ENCODE data around the gene CREB3. TPM values are rescaled to one million over a fixed set of nuclear protein-coding genes. Genes with fewer than 3 reads are reported as not detected.

The CREB3 gene
- total and polyA plus RNA-seq, 2 experiments from 2014 or later = 20.3 to 32.4 TPM

DNA sequence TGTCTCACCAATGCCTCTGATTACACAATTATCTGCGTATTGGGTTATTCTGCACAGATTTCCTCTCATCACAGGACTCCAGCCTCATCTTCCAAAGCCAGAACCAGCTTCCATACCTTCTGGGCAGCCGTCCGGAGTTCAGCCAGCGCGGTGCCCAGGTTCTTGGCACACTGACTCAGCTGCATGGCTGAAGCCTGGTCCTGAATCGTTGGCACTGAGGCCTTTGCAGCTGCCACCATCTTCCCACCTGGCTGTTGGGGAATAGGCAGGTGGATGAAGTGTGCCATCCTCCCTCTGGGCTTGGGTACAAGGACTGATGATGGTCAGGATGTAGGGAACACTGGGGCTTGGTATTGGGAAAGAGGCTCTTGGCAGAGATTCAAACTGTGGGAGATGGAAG lies 18.3 kb upstream of the CREB3 start:
- no peaks in the 10 kb centered on the region for H3K9me3 Mint-ChIP-seq
- peaks cover 53% of the 10 kb centered on the region for H3K36me3 ChIP-seq (ENCODE audit: insufficient read depth)
- H3K27ac ChIP-seq (ENCODE audit: low read depth) = no peak overlapping the region
- H2AFZ ChIP-seq = no peak overlapping the region
- no peak overlapping the region for H3K27ac Mint-ChIP-seq
- DNase-seq (ENCODE audit: low spot score) (no peak), ATAC-seq (no peak)
- no peak overlapping the region for H3K4me2 ChIP-seq
- TF ChIP-seq ZNF331 (CRISPR knock-in tag; IDR thresholded peaks at IDR 0.05; ENCODE audit: low read depth) = no peak
- no peak for TF ChIP-seq POLR2AphosphoS5 (IDR thresholded peaks at IDR 0.05; ENCODE audit: low read depth)
- no peak for TF ChIP-seq CREB1 (CRISPR knock-in tag; IDR thresholded peaks at IDR 0.05; ENCODE audit: low read depth)
- TF ChIP-seq, protein P1, sequence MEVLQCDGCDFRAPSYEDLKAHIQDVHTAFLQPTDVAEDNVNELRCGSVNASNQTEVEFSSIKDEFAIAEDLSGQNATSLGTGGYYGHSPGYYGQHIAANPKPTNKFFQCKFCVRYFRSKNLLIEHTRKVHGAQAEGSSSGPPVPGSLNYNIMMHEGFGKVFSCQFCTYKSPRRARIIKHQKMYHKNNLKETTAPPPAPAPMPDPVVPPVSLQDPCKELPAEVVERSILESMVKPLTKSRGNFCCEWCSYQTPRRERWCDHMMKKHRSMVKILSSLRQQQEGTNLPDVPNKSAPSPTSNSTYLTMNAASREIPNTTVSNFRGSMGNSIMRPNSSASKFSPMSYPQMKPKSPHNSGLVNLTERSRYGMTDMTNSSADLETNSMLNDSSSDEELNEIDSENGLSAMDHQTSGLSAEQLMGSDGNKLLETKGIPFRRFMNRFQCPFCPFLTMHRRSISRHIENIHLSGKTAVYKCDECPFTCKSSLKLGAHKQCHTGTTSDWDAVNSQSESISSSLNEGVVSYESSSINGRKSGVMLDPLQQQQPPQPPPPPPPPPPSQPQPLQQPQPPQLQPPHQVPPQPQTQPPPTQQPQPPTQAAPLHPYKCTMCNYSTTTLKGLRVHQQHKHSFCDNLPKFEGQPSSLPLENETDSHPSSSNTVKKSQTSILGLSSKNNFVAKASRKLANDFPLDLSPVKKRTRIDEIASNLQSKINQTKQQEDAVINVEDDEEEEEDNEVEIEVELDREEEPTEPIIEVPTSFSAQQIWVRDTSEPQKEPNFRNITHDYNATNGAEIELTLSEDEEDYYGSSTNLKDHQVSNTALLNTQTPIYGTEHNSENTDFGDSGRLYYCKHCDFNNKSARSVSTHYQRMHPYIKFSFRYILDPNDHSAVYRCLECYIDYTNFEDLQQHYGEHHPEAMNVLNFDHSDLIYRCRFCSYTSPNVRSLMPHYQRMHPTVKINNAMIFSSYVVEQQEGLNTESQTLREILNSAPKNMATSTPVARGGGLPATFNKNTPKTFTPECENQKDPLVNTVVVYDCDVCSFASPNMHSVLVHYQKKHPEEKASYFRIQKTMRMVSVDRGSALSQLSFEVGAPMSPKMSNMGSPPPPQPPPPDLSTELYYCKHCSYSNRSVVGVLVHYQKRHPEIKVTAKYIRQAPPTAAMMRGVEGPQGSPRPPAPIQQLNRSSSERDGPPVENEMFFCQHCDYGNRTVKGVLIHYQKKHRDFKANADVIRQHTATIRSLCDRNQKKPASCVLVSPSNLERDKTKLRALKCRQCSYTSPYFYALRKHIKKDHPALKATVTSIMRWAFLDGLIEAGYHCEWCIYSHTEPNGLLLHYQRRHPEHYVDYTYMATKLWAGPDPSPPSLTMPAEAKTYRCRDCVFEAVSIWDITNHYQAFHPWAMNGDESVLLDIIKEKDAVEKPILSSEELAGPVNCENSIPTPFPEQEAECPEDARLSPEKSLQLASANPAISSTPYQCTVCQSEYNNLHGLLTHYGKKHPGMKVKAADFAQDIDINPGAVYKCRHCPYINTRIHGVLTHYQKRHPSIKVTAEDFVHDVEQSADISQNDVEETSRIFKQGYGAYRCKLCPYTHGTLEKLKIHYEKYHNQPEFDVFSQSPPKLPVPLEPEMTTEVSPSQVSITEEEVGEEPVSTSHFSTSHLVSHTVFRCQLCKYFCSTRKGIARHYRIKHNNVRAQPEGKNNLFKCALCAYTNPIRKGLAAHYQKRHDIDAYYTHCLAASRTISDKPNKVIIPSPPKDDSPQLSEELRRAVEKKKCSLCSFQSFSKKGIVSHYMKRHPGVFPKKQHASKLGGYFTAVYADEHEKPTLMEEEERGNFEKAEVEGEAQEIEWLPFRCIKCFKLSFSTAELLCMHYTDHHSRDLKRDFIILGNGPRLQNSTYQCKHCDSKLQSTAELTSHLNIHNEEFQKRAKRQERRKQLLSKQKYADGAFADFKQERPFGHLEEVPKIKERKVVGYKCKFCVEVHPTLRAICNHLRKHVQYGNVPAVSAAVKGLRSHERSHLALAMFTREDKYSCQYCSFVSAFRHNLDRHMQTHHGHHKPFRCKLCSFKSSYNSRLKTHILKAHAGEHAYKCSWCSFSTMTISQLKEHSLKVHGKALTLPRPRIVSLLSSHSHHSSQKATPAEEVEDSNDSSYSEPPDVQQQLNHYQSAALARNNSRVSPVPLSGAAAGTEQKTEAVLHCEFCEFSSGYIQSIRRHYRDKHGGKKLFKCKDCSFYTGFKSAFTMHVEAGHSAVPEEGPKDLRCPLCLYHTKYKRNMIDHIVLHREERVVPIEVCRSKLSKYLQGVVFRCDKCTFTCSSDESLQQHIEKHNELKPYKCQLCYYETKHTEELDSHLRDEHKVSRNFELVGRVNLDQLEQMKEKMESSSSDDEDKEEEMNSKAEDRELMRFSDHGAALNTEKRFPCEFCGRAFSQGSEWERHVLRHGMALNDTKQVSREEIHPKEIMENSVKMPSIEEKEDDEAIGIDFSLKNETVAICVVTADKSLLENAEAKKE (CRISPR knock-in tag; IDR thresholded peaks at IDR 0.05) = no peak
- TF ChIP-seq, protein P2, sequence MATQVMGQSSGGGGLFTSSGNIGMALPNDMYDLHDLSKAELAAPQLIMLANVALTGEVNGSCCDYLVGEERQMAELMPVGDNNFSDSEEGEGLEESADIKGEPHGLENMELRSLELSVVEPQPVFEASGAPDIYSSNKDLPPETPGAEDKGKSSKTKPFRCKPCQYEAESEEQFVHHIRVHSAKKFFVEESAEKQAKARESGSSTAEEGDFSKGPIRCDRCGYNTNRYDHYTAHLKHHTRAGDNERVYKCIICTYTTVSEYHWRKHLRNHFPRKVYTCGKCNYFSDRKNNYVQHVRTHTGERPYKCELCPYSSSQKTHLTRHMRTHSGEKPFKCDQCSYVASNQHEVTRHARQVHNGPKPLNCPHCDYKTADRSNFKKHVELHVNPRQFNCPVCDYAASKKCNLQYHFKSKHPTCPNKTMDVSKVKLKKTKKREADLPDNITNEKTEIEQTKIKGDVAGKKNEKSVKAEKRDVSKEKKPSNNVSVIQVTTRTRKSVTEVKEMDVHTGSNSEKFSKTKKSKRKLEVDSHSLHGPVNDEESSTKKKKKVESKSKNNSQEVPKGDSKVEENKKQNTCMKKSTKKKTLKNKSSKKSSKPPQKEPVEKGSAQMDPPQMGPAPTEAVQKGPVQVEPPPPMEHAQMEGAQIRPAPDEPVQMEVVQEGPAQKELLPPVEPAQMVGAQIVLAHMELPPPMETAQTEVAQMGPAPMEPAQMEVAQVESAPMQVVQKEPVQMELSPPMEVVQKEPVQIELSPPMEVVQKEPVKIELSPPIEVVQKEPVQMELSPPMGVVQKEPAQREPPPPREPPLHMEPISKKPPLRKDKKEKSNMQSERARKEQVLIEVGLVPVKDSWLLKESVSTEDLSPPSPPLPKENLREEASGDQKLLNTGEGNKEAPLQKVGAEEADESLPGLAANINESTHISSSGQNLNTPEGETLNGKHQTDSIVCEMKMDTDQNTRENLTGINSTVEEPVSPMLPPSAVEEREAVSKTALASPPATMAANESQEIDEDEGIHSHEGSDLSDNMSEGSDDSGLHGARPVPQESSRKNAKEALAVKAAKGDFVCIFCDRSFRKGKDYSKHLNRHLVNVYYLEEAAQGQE (IDR thresholded peaks at IDR 0.05; ENCODE audit: unreplicated experiment) = no peak
- TF ChIP-seq EZH2 (IDR thresholded peaks at IDR 0.05; ENCODE audit: low read depth, unreplicated experiment) = no peak
- TF ChIP-seq ZNF114 (CRISPR knock-in tag; IDR thresholded peaks at IDR 0.05) = no peak
- TF ChIP-seq, protein P3, sequence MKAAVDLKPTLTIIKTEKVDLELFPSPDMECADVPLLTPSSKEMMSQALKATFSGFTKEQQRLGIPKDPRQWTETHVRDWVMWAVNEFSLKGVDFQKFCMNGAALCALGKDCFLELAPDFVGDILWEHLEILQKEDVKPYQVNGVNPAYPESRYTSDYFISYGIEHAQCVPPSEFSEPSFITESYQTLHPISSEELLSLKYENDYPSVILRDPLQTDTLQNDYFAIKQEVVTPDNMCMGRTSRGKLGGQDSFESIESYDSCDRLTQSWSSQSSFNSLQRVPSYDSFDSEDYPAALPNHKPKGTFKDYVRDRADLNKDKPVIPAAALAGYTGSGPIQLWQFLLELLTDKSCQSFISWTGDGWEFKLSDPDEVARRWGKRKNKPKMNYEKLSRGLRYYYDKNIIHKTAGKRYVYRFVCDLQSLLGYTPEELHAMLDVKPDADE (IDR thresholded peaks at IDR 0.05) = no peak
- no peak for TF ChIP-seq EZH2phosphoT487 (IDR thresholded peaks at IDR 0.05; ENCODE audit: unreplicated experiment)
- TF ChIP-seq, protein P4, sequence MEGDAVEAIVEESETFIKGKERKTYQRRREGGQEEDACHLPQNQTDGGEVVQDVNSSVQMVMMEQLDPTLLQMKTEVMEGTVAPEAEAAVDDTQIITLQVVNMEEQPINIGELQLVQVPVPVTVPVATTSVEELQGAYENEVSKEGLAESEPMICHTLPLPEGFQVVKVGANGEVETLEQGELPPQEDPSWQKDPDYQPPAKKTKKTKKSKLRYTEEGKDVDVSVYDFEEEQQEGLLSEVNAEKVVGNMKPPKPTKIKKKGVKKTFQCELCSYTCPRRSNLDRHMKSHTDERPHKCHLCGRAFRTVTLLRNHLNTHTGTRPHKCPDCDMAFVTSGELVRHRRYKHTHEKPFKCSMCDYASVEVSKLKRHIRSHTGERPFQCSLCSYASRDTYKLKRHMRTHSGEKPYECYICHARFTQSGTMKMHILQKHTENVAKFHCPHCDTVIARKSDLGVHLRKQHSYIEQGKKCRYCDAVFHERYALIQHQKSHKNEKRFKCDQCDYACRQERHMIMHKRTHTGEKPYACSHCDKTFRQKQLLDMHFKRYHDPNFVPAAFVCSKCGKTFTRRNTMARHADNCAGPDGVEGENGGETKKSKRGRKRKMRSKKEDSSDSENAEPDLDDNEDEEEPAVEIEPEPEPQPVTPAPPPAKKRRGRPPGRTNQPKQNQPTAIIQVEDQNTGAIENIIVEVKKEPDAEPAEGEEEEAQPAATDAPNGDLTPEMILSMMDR (conservative IDR thresholded peaks at IDR 0.05; ENCODE audit: low read depth in 2 of 2) = no peak
- no peak for TF ChIP-seq JUNB (IDR thresholded peaks at IDR 0.05; ENCODE audit: unreplicated experiment)
- TF ChIP-seq NANOG (IDR thresholded peaks at IDR 0.05; ENCODE audit: borderline replicate concordance) = no peak
- TF ChIP-seq STAT1 (IDR thresholded peaks at IDR 0.05; ENCODE audit: unreplicated experiment) = no peak
- peaks cover 4% of the 10 kb centered on the region; the same call in 2 of the 3 replicates for H3K4me1 Mint-ChIP-seq
- H3K4me3 ChIP-seq = no peak overlapping the region
- H3K27me3 ChIP-seq (ENCODE audit: insufficient read depth) = no peaks in the 10 kb centered on the region
- no peaks in the 10 kb centered on the region for H3K79me2 ChIP-seq (replicated peaks; ENCODE audit: insufficient read depth)
- H3K9me2 ChIP-seq (ENCODE audit: insufficient read depth) = no peaks in the 10 kb centered on the region
- no peaks in the 10 kb centered on the region for H3K4me1 ChIP-seq (ENCODE audit: insufficient read depth)
- 0 out of 2 replicates have a peak, but pooled peaks cover 3% of the 10 kb centered on the region for H3F3A ChIP-seq (replicated peaks; ENCODE audit: low read depth)
- peaks cover 6% of the 10 kb centered on the region for H3K27me3 Mint-ChIP-seq (ENCODE audit: insufficient read depth, low read depth, poor library complexity)
- H3K4me3 Mint-ChIP-seq = no peak overlapping the region
- peaks cover 6% of the 10 kb centered on the region for H4K20me1 ChIP-seq (replicated peaks; ENCODE audit: insufficient read depth)
- peaks cover 78% of the 10 kb centered on the region for H3K36me3 Mint-ChIP-seq (ENCODE audit: low read depth)
